ENCODE data around the gene TMEM185A. TPM values are rescaled to one million over a fixed set of nuclear protein-coding genes. Genes with fewer than 3 reads are reported as not detected.
"Not testable (repeated sequence)": the region's sequence is repeated elsewhere in the genome, so short reads cannot be mapped to it uniquely, and the experiment has no call there.

The TMEM185A gene
- total RNA-seq, 1 donor from 2014 or later = 30.2 TPM

GRCh38 chrX:149629730-149630387 lies 1.7 kb downstream of the TMEM185A start:
- intact Hi-C loops (cut with DNase I) = loop anchor here (2.0 kb wide), 1 partner anchor 89 kb away; the partner anchor contains the start of gene EOLA1
- DNase-seq (ENCODE audit: low spot score) = no peak

- intact Hi-C loops (cut with DNase I) = no loop called here
- no peak for DNase-seq (ENCODE audit: low spot score)
Measured at GRCh38 chrX:149628768-149629167, 2.8 kb downstream of the TMEM185A start.

- no peak for DNase-seq (ENCODE audit: low spot score)
- intact Hi-C loops (cut with DNase I) = no loop called here
Measured at GRCh38 chrX:149628280-149628679, 3.3 kb downstream of the TMEM185A start.

GRCh38 chrX:149626829-149627228 lies 4.8 kb downstream of the TMEM185A start:
- DNase-seq (ENCODE audit: low spot score); intact Hi-C loops (cut with DNase I): not testable (repeated sequence)

- intact Hi-C loops (cut with DNase I); DNase-seq (ENCODE audit: low spot score): not testable (repeated sequence)
Measured at GRCh38 chrX:149619662-149620061, 11.9 kb downstream of the TMEM185A start.

- intact Hi-C loops (cut with DNase I) = no loop called here
- no peak for DNase-seq (ENCODE audit: low spot score)
Measured at GRCh38 chrX:149618871-149619270, 12.7 kb downstream of the TMEM185A start.

- intact Hi-C loops (cut with DNase I) = no loop called here
- no peak for DNase-seq (ENCODE audit: low spot score)
Measured at GRCh38 chrX:149611623-149612175, 19.9 kb downstream of the TMEM185A start.

GRCh38 chrX:149610511-149610910 lies 21.1 kb downstream of the TMEM185A start:
- no peak for DNase-seq (ENCODE audit: low spot score)
- intact Hi-C loops (cut with DNase I) = no loop called here

GRCh38 chrX:149607699-149608098 lies 23.9 kb downstream of the TMEM185A start:
- intact Hi-C loops (cut with DNase I) = no loop called here
- no peak for DNase-seq (ENCODE audit: low spot score)

- DNase-seq (ENCODE audit: low spot score); intact Hi-C loops (cut with DNase I): not testable (repeated sequence)
Measured at GRCh38 chrX:149605248-149605885, 26.2 kb downstream of the TMEM185A start.

GRCh38 chrX:149598603-149599002 lies 33.0 kb downstream of the TMEM185A start:
- intact Hi-C loops (cut with DNase I); DNase-seq (ENCODE audit: low spot score): not testable (repeated sequence)

- intact Hi-C loops (cut with DNase I) = not testable (repeated sequence)
Measured at GRCh38 chrX:149595943-149596342, 35.6 kb downstream of the TMEM185A start.

GRCh38 chrX:149595214-149595613 lies 36.4 kb downstream of the TMEM185A start, which contains the start of gene HSFX2:
HSFX2 (minus strand) TSS chrX:149595314; CDS start chrX:149594700, 614 bp downstream.
- intact Hi-C loops (cut with DNase I); DNase-seq (ENCODE audit: low spot score): not testable (repeated sequence)

More at GRCh38 chrX:149595943-149596342, 35.6 kb downstream of the TMEM185A start:
- DNase-seq (ENCODE audit: low spot score) = not testable (repeated sequence)

GRCh38 chrX:149590993-149591392 lies 40.6 kb downstream of the TMEM185A start:
- DNase-seq (ENCODE audit: low spot score); intact Hi-C loops (cut with DNase I): not testable (repeated sequence)

- DNase-seq (ENCODE audit: low spot score); intact Hi-C loops (cut with DNase I): not testable (repeated sequence)
Measured at GRCh38 chrX:149587359-149587758, 44.2 kb downstream of the TMEM185A start, which contains the start of gene MAGEA9B. MAGEA9B (minus strand) TSS chrX:149587459; CDS start chrX:149583179, 4,280 bp downstream.

- intact Hi-C loops (cut with DNase I); DNase-seq (ENCODE audit: low spot score): not testable (repeated sequence)
Measured at GRCh38 chrX:149585631-149586030, 46.0 kb downstream of the TMEM185A start.

- DNase-seq (ENCODE audit: low spot score); intact Hi-C loops (cut with DNase I): not testable (repeated sequence)
Measured at GRCh38 chrX:149573456-149573855, 58.1 kb downstream of the TMEM185A start.

GRCh38 chrX:149572743-149573142 lies 58.8 kb downstream of the TMEM185A start:
- DNase-seq (ENCODE audit: low spot score) = no peak
- intact Hi-C loops (cut with DNase I) = no loop called here

GRCh38 chrX:149571770-149572169 lies 59.8 kb downstream of the TMEM185A start:
- no peak for DNase-seq (ENCODE audit: low spot score)
- intact Hi-C loops (cut with DNase I) = no loop called here

- intact Hi-C loops (cut with DNase I) = no loop called here
- DNase-seq (ENCODE audit: low spot score) = no peak
Measured at GRCh38 chrX:149570668-149571067, 60.9 kb downstream of the TMEM185A start.

Data from cardiac septum (tissue), 1 donor.